Hepatocyte (in vitro differentiated cells): Measurements from ENCODE around the gene SASH3. TPM values are rescaled to one million over a fixed set of nuclear protein-coding genes. Genes with fewer than 3 reads are reported as not detected.

Experiments used
- DNase-seq: peaks from one replicate; pipeline ENCODE4 v3.0.0-alpha.2; 2016; ENCODE audit warnings: low spot score
- H2AFZ ChIP-seq: fragments of 200-600 bp; sonication (generic); 2 replicates; pipeline ENCODE4 v1.6.0; 2016; ENCODE audit warnings: antibody characterized with exemption, mild to moderate bottlenecking
- H3K27ac ChIP-seq: fragments of 200-600 bp; sonication (generic); 2 replicates; pipeline ENCODE4 v1.5.1; 2016; ENCODE audit warnings: mild to moderate bottlenecking
- H3K27me3 ChIP-seq: fragments of 200-600 bp; sonication (generic); 2 replicates; pipeline ENCODE4 v1.6.1; 2016
- H3K36me3 ChIP-seq: fragments of 200-600 bp; sonication (generic); replicated peaks from 2 replicates; pipeline ENCODE4 v1.5.1; 2016; ENCODE audit warnings: low read depth; ENCODE audit not compliant: insufficient read depth
- H3K4me1 ChIP-seq: fragments of 200-600 bp; sonication (generic); 2 replicates; pipeline ENCODE4 v1.5.1; 2016; ENCODE audit warnings: mild to moderate bottlenecking, moderate library complexity; ENCODE audit not compliant: insufficient read depth
- H3K4me2 ChIP-seq: fragments of 200-600 bp; sonication (generic); 2 replicates; pipeline ENCODE4 v1.6.0; 2016
- H3K4me3 ChIP-seq: fragments of 200-600 bp; sonication (generic); 2 replicates; pipeline ENCODE4 v1.5.1; 2016; ENCODE audit warnings: mild to moderate bottlenecking
- H3K79me2 ChIP-seq: fragments of 200-600 bp; sonication (generic); 2 replicates; pipeline ENCODE4 v1.6.0; 2017; ENCODE audit warnings: mild to moderate bottlenecking
- H3K9me2 ChIP-seq: fragments of 200-600 bp; sonication (generic); replicated peaks from 2 replicates; pipeline ENCODE4 v1.6.0; 2017; ENCODE audit warnings: mild to moderate bottlenecking; ENCODE audit not compliant: insufficient read depth
- H3K9me3 ChIP-seq: fragments of 200-600 bp; sonication (generic); 2 replicates; pipeline ENCODE4 v1.5.1; 2016; ENCODE audit warnings: low read depth, mild to moderate bottlenecking
- H4K20me1 ChIP-seq: fragments of 200-600 bp; sonication (generic); 2 replicates; pipeline ENCODE4 v1.6.0; 2016; ENCODE audit warnings: mild to moderate bottlenecking; ENCODE audit not compliant: insufficient read depth, poor library complexity, severe bottlenecking
- EZH2 ChIP-seq: fragments of 200-600 bp; sonication (generic); IDR thresholded peaks from 2 replicates; pipeline ENCODE4 v1.6.1; 2016; ENCODE audit warnings: antibody characterized with exemption, mild to moderate bottlenecking, borderline replicate concordance
- EZH2phosphoT487 ChIP-seq: fragments of 200-600 bp; sonication (generic); IDR thresholded peaks from one replicate; pipeline ENCODE4 v1.6.1; 2018; ENCODE audit warnings: antibody characterized with exemption, mild to moderate bottlenecking, low read depth, moderate library complexity; ENCODE audit not compliant: unreplicated experiment, severe bottlenecking
- WGBS: methylation state at CpG from one replicate; pipeline ENCODE4 v1.1.6; 2016; ENCODE audit warnings: low lambda C conversion rate; ENCODE audit errors: missing lambda C conversion rate; 5-methylcytosine and 5-hydroxymethylcytosine counted together
- polyA plus RNA-seq: library from polyadenylated mRNA; unstranded; fragments of >200 nt; fragmentation: Nextera tagmentation; extraction: Ambion mirVana; gene quantifications from 2 replicates; pipeline ENCODE4 v1.2.1, GENCODE V29; 2016
- total RNA-seq: library from RNA; depleted of rRNA; stranded (reverse); fragments of >200 nt; gene quantifications from 2 replicates; pipeline ENCODE4 v1.2.3, GENCODE V29; 2014
- TF ChIP-seq, protein P1 (sequence below): fragments of 200-600 bp; sonication (generic); IDR thresholded peaks from 2 replicates; pipeline ENCODE4 v1.5.1; 2016; ENCODE audit warnings: antibody characterized with exemption, mild to moderate bottlenecking; ENCODE audit not compliant: poor library complexity

Gene SASH3
- total and polyA plus RNA-seq, 2 experiments from 2014 or later, result 0.31 to 0.67 TPM

DNA sequence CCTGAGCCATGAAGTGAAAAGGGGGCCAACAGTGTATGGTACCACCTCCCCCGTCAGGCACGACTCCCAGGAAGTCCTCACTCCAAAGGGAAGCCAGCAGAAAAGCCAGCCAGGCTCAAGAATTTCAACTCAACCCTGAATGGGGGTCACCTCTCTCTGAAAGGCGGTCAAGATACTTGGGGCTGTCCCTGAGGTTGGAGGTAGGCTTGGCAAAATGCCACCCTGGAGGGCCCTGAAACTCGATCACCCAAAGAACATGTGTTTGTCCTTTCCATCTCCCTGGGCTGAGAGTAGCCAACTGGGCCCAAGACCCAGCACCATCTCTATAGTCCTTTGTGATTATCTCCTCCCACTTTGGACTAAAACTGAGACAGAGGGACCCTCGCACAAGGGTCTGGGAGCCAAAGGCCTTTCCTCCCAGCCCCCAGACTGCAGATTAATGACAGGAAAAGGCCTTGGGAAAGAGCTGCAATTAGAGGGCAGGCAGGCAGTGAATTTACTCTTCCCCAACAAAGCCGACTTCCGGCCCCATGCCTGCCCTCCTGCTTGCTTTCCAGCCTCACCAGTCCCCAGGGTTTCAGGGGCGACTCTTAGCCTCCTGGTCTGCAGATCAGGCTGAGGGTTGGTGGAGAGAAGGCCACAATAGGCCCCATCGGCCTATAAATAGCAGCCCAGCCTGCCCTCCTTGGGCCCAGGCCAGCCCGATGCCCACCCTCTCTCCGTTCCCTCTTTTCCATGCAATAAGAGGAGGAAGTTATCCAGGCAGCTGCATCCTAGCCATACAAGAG is 5.6 kb downstream of the SASH3 start:
- Histone ChIP-seq H3K4me3 (no peak overlapping the region), H4K20me1 (no peaks in the 10 kb centered on the region), H3K4me1 (no peaks in the 10 kb centered on the region), H3K27me3 (no peaks in the 10 kb centered on the region), H3K79me2 (no peaks in the 10 kb centered on the region), H3K36me3 (no peaks in the 10 kb centered on the region), H3K9me3 (no peaks in the 10 kb centered on the region), H2AFZ (no peak overlapping the region), H3K4me2 (no peak overlapping the region), H3K27ac (no peak overlapping the region), H3K9me2 (no peaks in the 10 kb centered on the region)
- 83% methylated on average over 11 of the region's 11 CpGs for WGBS
- TF ChIP-seq EZH2 (no peak), EZH2phosphoT487 (no peak)
- DNase-seq, result no peak

GRCh38 chrX:129786210-129786651 is 6.5 kb downstream of the SASH3 start:
- Histone ChIP-seq H2AFZ (no peak overlapping the region), H4K20me1 (no peaks in the 10 kb centered on the region), H3K9me2 (no peaks in the 10 kb centered on the region), H3K4me3 (no peak overlapping the region), H3K27ac (no peak overlapping the region), H3K79me2 (no peaks in the 10 kb centered on the region), H3K4me2 (no peak overlapping the region), H3K9me3 (no peaks in the 10 kb centered on the region), H3K27me3 (no peaks in the 10 kb centered on the region), H3K4me1 (no peaks in the 10 kb centered on the region), H3K36me3 (no peaks in the 10 kb centered on the region)
- no peak for DNase-seq
- TF ChIP-seq, protein P1, sequence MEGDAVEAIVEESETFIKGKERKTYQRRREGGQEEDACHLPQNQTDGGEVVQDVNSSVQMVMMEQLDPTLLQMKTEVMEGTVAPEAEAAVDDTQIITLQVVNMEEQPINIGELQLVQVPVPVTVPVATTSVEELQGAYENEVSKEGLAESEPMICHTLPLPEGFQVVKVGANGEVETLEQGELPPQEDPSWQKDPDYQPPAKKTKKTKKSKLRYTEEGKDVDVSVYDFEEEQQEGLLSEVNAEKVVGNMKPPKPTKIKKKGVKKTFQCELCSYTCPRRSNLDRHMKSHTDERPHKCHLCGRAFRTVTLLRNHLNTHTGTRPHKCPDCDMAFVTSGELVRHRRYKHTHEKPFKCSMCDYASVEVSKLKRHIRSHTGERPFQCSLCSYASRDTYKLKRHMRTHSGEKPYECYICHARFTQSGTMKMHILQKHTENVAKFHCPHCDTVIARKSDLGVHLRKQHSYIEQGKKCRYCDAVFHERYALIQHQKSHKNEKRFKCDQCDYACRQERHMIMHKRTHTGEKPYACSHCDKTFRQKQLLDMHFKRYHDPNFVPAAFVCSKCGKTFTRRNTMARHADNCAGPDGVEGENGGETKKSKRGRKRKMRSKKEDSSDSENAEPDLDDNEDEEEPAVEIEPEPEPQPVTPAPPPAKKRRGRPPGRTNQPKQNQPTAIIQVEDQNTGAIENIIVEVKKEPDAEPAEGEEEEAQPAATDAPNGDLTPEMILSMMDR, result no peak
- TF ChIP-seq EZH2phosphoT487 (no peak), EZH2 (no peak)
- WGBS, result 42% methylated on average over 3 of the region's 3 CpGs

DNA sequence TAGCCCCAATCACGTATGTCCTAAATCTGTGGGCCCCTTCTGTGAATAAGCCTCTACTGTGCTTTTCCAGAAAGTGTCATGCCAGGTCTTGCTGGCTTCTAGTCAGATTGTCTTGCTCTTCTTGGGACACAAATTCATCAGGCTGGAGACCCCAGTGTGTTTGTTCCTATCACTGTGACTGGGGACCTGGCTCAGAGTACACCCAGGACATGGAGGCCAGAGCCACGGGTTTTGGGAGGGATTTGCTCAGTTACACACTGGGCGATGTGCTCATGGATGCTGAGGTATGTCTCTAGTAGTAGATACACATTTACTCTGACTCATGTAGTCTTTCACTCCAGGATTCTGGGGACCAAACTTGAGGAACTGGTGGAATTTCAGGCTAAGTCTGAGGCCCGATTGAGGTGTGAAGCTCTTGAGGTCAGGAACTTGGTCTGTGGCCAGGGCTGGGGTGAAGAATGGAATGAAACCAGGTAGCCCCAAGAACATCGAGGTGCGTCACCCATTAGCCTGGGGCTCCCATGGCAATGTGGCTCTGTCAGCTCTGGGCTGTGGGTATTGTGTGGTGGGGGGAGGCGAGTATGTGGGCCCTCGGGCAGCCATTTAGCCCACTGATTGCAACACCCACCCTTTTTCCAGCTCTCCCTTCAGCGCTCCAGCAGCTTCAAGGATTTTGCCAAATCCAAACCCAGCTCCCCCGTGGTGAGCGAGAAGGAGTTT is 7.7 kb downstream of the SASH3 start:
- WGBS, result 75% methylated on average over 11 of the region's 11 CpGs
- H3K36me3 ChIP-seq, result no peaks in the 10 kb centered on the region
- no peak overlapping the region for H3K4me3 ChIP-seq
- no peak for DNase-seq
- no peak overlapping the region for H2AFZ ChIP-seq
- no peaks in the 10 kb centered on the region for H3K79me2 ChIP-seq
- no peaks in the 10 kb centered on the region for H3K9me3 ChIP-seq
- no peaks in the 10 kb centered on the region for H3K4me1 ChIP-seq
- H3K27me3 ChIP-seq, result no peaks in the 10 kb centered on the region
- no peak overlapping the region for H3K27ac ChIP-seq
- no peaks in the 10 kb centered on the region for H3K9me2 ChIP-seq
- TF ChIP-seq, protein P1, result no peak
- no peak for TF ChIP-seq EZH2
- no peak for TF ChIP-seq EZH2phosphoT487
- H3K4me2 ChIP-seq, result no peak overlapping the region
- H4K20me1 ChIP-seq, result no peaks in the 10 kb centered on the region

DNA sequence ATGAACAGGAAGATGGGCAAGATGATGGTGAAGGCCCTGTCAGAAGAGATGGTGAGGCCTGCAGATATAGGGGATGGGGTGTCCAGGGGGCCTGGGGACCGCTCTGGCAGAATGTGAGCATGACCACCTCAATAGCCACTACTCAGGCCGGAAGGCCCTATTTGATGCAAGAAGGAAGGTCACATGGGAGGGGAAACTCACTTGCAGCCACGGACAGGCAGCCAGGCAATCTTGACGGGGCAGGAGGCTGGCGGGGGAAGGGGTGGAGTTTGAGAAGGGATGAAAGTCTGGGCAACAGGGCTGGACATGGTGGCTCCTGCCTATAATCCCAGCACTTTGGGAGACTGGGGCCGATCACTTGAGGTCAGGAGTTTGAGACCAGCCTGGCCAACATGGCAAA is 8.8 kb downstream of the SASH3 start:
- TF ChIP-seq, protein P1, result no peak
- Histone ChIP-seq H4K20me1 (no peaks in the 10 kb centered on the region), H2AFZ (no peak overlapping the region), H3K27me3 (no peaks in the 10 kb centered on the region), H3K4me1 (no peaks in the 10 kb centered on the region), H3K79me2 (no peaks in the 10 kb centered on the region), H3K9me3 (no peaks in the 10 kb centered on the region), H3K27ac (no peak overlapping the region), H3K4me3 (no peak overlapping the region), H3K4me2 (no peak overlapping the region), H3K36me3 (no peaks in the 10 kb centered on the region), H3K9me2 (no peaks in the 10 kb centered on the region)
- WGBS, result 80% methylated on average over 5 of the region's 6 CpGs
- no peak for DNase-seq
